ENCODE results near the gene RGPD3.
"Not testable (repeated sequence)": the region's sequence is repeated elsewhere in the genome, so short reads cannot be mapped to it uniquely, and the experiment has no call there.

RGPD3 gene

DNA sequence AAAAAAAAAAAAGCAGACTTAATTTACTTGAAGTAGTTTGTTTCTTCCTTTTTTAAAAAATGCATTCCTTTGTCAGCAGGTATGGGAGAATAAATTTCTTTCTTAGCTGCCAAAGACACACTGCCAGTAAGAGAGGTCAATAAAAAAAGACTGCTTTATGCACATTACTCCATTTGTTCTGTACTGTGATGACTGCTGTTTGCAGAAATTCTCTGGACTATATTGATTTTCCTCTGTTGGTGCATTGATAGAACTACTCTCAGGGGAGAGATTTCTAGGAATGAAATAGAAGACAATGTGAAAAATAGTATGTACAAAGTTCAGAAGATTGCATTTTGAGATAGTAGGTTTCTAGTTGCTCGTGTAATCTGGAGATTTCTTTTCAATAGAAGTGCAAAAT is 11.3 kb upstream of the RGPD3 start:
- DNase-seq (ENCODE audit: low read depth), result not testable (repeated sequence)

DNA sequence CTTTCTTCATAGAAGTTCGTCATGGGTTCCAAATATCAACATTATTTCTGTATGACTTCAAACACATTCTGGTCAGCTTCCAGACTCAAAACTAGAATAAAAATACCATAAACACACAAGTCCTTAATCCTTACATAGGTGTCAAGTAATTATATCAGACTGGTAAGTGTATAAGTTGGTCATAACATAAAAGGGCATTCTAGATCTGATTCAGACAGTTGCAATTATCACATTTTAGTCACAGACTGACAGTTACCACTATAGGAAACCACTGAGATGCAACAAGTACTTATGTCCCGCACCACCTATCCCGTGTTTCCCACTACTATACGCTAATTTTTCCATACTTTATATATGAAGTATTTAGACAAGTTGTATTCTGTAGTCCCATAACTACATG is 9.4 kb upstream of the RGPD3 start:
- not testable (repeated sequence) for DNase-seq (ENCODE audit: low read depth)

DNA sequence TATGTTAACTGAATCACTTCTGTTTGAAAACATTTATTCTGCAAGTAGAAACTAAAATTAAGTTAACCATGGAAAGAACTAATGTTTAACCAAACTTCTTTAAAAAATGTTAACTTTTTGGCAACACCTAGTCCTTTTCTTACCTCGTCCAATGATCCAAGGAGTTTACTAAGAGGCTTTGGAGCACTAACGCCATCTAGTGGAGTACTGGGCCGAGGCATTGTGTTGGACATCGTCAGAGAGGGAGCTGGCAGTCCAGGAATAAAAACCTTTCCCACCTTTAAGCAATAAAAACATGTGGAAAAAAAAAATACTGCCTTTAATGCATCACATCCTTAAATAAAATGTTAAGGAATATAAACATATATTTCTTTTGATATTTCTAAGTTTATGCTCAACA is 2.4 kb upstream of the RGPD3 start:
- not testable (repeated sequence) for DNase-seq (ENCODE audit: low read depth)

DNA sequence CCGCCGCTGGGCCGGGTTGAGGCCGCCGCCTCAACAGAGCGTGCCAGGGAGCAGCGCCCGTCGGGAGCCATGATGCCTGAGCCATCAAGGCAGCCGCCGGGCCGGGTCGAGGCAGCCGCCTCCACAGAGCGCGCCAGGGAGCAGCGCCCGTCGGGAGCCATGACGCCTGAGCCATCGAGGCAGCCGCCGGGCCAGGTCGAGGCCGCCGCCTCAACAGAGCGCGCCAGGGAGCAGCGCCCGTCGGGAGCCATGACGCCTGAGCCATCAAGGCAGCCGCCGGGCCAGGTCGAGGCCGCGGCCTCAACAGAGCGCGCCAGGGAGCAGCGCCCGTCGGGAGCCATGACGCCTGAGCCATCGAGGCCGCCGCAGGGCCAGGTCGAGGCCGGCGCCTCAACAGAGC is 697 bp downstream of the RGPD3 start:
- DNase-seq (ENCODE audit: low read depth), result not testable (repeated sequence)

DNA sequence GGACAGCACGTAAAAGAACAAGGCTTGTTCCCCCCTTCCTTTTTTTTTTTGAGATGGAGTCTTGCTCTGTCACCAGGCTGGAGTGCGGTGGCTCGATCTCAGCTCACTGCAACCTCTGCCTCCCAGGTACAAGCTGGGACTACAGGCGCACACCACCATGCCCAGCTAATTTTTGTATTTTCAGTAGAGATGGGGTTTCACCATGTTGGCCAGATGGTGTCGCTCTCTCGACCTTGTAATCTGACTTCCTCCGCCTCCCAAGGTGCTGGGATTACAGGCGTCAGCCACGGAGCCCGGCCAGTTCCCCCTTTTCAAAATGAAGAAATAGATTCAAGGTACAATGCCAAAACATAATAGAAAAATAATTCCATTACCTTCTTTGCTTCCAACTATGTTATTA is 6.3 kb downstream of the RGPD3 start:
- not testable (repeated sequence) for DNase-seq (ENCODE audit: low read depth)

DNA sequence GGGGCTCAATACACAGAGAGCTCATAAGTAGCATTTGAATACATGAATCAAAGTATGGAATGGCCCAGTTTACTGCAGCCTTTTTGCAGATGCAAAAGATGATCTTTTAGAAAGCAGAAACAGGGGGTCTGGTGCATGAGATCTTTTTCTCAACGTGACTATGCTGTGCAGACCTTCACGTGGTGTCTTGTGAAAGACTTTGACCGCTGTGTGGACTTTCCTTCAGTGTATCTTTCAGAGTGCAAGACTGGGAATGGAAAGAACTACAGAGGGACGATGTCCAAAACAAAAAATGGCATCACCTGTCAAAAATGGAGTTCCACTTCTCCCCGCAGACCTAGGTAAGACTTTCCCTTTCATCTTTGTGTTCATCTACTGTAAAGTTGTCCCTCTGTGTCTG is 77.5 kb downstream of the RGPD3 start:
- not testable (repeated sequence) for DNase-seq (ENCODE audit: low read depth)

DNA sequence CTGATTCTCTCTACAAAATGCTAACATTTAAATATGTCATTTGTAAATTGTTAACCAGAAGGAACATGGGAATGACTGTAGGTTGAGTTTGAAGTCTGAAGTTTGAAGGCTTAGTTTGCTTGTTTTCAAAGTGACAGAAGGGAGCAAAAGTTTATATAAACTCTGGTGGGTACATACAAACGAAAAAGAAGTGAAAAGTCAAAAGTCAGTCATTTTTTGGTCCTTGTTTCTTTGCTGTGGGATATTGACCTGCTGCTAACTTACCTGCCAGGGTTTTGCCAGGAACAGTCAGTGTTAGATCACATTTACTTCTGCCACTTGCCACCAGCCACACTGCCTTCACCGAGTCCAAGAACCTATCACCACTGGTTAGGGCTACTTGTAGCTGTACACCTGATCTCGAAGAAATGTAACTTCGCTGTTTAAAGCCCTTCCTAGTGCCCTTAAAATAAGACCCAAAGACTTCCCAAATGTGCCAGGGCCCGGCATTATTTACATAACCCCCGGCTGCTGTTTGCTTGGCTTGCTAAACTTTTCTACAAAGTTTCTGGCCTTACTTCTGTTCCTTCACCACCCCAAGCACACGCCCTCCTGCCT is 79.3 kb downstream of the RGPD3 start:
- not testable (repeated sequence) for DNase-seq (ENCODE audit: low read depth)

DNA sequence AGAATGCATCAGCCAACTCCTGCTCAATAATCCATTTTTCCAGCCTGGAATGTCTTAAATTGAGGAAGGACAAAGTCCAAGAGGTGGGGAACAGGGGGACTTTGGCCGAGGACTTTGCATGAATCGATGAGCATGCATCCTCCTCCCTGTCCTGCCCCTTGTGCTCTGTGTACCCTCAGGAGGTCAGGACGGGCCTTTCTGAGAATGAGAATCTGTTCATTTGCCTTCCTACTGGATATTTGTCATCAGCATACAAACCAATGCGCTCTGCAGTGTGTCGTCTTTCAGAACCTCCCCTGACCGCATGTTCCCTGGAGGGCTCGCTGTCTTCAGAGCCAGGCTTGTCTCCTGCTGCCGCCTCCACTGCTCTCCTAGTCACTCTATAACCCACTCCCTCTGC is 83.7 kb downstream of the RGPD3 start:
- DNase-seq (ENCODE audit: low read depth), result not testable (repeated sequence)

DNA sequence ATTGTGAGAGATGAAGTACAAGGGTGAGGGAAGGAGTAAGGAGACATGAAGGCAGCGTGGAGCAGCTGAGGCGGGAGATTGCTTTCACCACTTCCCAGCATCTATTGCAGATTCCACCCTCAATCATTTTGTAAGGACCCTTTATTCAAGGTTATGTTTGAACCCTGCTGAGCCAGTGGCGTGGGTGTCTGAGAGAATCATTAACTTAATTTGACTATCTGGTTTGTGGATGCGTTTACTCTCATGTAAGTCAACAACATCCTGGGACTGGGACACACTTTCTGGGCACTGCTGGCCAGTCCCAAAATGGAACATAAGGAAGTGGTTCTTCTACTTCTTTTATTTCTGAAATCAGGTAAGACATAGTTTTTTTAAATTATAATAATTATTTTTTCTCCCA is 86.3 kb downstream of the RGPD3 start:
- not testable (repeated sequence) for DNase-seq (ENCODE audit: low read depth)

DNA sequence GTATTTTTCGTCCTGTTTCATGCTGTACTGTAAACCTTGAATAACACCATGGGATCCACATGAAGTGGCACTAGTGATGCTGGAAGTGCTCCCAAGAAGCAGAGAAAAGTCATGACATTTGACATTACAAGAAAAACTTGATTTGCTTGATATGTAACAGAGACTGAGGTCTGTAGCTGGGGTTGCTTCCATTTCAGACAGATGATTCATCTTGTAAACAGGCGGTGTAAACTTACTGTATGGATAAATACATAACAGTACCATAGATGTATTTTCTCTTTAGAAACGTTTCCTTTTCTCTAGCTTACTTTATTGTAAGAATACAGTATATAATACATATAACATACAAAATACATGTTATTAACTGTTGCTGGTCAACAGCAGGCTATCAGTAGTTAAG is 88.6 kb downstream of the RGPD3 start:
- DNase-seq (ENCODE audit: low read depth), result not testable (repeated sequence)

DNA sequence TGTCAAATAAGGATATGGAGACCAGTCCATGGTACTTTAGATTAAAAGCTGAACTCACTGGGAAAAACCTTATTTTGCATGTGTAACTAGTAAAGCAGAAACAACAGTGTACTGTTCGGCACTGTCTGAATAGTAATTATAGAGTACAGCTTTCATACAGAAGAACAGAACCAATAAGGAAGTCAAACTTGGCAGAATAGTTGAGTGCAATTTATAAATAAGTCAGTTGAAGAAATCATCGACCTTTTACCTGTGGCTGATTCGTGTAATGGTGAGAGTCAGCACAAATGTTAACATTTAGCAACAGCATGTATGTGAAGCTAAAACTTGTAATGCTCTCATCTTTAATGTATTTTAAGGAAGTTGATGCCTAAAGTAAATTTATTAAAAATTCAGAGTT is 99.0 kb downstream of the RGPD3 start:
- DNase-seq (ENCODE audit: low read depth), result not testable (repeated sequence)

DNA sequence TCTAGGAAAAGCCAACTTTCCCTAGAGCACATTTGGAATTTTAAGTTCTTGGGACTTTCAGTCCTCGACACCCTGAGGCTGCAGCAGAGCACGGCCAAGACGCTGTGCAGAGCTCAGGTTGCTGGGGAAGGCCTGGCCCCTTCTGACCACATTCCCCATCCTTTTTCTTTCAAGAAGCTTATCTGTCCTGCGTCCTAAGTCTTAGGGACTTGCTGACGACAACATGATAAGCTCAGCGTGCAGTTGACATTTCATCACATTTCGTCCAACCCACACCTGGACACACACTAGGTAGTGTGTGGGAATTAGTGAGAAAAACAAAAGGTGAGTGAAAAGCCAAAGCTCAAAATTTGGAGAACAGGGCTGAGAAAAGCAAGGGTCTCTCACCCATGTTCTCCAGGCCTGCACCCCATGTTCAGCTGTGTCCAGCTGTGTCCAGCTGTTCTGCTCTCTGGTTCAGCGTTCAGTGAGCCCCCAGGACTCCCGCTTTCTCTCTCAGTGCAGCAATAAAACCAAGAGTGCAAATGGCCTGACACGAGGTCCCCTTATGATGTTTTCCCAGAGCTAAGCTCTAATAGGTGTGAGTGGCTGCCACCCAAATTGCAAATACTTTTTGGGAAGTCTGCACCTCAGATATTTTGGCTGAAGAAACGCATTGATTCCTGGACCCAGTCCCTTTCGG is 101.9 kb downstream of the RGPD3 start:
- no peak for DNase-seq (ENCODE audit: low read depth)

DNA sequence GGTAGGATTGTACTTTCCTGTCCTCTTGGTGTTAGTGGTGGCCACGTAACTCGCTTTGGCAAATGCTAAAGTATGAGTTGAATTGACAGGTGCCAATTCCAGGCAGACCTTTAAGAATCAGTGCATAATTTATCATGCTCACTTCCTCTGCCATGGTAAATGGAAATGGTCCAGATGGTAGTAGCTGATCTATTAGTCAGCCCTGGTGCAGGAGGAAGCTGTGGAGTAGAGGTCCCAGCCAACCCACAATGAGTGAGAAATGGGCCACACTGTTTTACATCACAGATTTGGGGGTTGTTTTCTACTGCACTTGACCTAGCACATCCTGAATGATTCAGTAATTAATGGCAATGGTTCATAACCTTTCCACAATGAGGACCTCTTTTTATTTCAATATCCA is 104.4 kb downstream of the RGPD3 start:
- no peak for DNase-seq (ENCODE audit: low read depth)

DNA sequence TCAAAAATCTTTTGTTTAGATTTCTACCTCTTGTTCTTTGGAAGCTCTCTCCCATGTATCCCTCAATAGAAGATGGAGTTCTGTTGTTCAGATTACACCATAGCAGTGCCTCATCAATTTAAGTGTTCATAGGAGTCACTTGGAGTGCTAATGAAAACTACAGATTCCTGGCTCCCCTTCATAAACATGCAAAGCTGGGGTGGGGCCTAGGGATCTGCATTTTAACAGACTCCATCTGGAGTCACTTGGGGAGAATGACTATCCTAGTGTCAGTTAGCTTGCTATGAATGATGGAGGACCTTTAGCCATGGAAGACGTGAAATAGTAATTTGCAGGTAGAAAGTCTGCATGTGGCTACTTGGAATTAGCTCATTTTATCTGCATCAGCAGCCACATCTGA is 105.4 kb downstream of the RGPD3 start:
- no peak for DNase-seq (ENCODE audit: low read depth)

DNA sequence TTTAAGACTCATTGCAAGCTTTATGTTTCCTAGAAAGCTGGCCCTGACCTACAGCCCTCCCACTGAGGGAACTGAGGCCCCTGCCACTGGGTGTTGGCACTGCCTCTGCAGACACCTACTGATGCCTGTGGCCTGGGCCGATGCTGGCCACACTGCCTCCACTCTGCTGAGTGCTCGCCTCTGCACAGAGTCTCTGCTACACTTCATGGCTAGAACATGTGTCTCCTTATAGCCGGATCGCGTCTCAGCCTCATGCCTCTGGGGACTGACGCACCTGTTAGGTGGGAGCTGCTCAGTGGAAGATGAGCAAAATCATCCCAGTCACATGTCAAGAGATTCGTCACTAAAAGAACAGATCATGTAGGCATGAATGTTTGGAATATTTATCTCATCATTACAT is 108.7 kb downstream of the RGPD3 start:
- DNase-seq (ENCODE audit: low read depth), result no peak

DNA sequence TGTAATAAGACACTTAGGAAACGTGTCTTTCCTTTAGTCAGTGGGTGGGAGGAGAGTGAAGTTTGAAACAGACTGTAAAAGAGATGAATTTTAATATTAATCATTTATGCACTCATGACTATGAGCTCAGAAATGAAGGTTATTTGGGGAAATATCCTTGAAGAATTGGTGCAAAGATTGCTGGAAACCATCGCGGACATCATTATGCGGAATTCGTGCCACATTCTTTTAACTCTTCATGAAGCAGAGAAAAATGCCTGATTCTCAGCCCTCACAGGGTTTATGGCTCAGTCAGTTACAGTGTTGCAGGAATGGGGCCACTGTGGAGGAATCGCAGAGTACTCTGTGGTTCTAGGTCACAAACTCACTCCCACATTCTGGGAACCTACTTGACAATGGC is 109.7 kb downstream of the RGPD3 start:
- no peak for DNase-seq (ENCODE audit: low read depth)

DNA sequence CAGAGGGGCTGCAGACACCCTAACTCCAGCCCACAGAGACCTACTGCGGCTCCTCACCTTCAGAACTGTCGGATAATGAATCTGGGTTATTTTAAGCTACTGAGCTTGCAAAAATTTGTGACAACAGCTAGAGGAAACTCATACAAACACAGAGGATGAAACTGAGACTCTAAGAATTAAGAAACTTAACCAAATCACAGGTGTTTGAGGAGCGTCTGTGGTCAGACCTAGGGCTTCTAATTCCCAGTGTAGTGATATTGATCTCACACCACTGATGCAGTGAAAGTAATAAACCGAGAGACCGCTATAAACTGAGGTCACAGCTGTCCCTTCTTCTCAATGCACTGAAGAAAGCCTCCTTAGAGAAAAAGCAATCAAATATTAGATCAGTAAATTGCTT is 110.1 kb downstream of the RGPD3 start:
- no peak for DNase-seq (ENCODE audit: low read depth)

DNA sequence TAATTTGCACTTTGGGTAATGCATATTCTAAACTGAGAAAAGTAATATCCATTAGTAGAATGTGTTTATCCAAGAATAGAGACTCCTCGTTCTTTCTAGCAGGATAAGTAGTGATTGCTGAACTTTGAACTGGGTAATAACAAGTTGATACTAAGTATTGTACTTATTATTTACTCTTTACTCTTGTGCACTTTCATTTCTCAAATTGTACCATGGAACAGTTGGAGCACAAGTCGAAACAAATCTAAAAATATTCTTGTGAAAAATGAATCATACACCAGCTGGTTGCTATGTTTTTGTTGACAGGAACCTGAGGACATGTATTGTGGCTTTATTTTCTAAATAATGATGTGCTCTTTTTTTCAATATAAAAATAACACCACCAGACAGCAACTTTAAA is 111.9 kb downstream of the RGPD3 start:
- DNase-seq (ENCODE audit: low read depth), result no peak

DNA sequence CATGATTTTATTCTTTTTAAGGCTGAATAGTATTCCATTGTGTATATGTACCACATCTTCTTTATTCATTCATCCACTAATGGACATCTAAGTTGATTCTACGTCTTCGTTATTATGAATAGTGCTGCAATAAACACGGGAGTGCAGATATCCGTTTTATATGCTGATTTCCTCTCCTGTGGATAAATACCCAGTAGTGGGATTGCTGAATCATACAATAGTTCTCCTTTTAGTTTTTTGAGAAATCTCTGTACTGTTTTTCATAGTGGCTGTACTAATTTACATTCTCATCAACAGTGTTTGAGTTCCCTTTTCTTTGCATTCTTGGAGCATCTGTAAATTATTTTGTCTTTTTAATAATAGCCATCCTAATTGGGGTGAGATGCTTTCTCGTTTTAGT is 114.5 kb downstream of the RGPD3 start:
- DNase-seq (ENCODE audit: low read depth), result no peak

DNA sequence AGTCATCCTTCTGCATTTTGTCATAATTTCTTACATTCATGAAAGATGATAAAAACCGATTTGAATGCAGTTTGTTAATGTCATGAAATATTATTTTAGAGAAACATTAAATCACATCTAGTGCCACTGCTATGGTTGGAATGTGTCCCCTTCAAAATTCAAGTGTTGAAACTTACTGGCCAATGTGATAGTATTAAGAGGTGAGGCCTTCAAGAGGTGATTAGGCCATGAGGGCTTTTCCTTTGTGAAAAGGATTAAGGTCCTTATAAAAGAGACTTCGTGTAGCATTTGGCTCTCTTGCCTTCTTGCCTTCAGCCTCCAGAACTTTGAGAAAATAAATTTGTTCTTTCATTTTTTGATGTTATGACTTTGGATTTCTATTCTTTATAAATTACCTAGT is 117.2 kb downstream of the RGPD3 start:
- no peak for DNase-seq (ENCODE audit: low read depth)

DNA sequence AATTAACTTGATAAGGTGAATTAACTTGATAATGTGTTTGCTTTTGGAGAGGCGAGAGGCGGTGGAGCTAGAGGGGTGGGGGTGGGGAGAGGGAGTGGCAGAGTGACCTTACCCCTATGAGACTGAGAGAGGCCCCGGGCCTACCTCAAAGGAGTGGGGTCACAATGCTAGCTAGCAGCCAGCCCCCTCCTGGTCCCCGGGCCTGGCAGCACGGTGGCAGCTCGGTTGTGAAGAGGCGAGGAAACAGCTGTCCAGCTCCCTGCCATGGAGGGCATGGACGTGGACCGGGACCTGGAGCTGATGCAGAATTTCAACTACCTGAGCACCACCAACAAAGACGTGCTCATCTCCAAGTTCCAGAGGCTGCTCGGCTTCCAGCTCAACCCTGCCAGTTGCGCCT is 123.9 kb downstream of the RGPD3 start:
- DNase-seq (ENCODE audit: low read depth), result no peak

DNA sequence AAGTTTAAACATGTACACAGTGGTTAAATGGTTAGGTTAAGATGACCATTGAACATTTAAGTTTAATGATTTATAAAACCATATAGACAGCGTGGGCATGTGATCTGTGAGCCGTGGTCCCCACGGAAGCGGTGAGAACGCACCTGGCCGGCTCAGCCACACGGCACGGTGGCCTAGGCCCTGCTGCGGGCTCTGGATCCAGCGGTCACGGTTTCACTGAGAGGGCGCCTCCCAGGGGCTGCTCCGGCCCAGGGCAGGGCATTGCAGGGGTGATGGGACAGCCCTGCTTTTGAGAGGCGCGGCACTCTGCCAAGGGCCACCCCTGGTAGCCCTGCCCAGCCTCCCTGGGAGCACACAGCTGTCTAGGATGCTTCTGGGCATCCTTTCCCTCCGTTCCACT is 124.9 kb downstream of the RGPD3 start:
- no peak for DNase-seq (ENCODE audit: low read depth)

DNA sequence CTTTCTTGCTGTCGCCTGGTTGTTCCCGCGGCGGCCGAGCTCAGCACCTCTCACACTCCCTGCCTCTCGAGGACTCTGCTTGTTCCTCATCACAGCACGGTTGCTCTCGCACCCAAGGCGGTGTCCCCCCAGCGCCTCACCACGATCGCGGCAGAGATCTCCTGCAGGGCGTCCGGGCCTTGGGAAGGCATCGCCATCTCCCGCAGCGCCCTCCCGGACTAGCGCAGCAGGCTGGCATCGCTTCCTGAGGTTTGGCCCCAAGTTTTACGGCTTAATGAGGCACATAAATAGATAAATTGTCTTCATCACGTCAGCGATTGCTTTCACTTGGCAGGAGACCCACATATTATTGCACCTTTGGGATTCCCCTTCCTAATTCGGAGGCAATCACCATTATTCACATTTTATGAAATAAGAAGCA is 125.4 kb downstream of the RGPD3 start:
- no peak for DNase-seq (ENCODE audit: low read depth)

DNA sequence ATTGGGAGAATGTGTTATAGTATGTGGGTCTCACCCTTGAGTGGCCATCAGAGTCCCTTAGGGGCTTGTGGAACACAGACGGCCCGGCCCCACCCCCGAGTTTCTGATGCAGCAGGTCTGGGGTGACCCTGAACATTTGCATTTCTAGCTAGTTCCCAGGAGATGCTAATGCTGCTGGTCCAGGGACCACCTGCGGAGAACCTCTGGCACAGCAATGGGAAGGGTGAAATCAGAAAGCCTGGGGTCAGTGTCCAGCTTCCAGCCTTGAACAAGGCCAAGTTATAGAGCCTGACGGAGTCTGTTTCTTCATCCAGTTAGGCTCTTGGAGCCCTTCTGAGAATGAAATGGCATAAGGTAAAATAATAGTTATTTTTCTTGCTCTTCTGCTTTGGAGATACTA is 126.5 kb downstream of the RGPD3 start:
- no peak for DNase-seq (ENCODE audit: low read depth)
